ENCODE results near the gene RNF187. TPM values are rescaled to one million over a fixed set of nuclear protein-coding genes. Genes with fewer than 3 reads are reported as not detected.
A peak's percentile ranks its signal among the peaks of the same experiment; 100 is the strongest.

Gene RNF187
- total and polyA plus RNA-seq, 2 donors (not counting 1 experiment from before 2014, with no cell fraction given): 46.1 to 89.5 TPM

DNA sequence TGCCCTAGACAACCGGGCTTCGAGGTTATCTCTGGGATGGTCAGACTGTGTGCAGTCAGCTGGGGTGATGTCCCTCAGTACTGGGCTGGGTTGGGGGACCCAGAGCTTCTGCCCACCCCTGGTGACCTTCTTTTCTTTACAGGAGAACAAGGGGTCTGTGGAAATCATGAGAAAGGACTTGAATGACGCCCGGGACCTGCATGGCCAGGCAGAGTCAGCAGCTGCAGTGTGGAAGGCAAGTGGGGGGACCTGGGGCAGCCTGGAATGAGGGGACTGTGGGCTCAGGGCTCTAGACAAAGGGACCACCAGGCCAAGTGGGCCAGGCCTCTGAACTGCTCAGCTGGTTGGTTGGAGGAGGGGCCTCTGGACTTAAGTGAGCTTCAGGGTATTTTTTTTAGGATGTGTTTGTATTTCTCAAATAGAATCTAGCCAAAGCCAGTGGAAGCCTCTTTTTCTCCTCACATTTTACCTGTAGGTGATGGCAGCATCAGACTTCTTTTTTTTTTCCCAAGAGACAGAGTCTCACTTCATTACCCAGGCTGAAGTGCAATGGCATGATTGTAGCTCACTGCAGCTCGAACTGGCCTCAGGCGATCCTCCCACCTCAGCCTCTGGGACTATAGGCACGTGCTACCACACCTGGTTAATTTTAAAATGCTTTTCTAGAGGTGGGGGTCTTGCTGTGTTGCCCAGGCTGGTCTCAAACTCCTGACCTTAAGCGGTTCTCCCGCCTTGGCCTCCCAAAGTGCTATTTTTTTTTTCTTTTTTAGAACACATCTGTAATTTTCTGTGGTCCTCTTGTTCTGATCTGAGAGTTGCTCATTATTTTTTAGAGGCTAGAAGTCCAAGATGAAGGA lies 1.9 kb downstream of the RNF187 start:
- no peaks in the 10 kb centered on the region for H4K20me1 ChIP-seq (ENCODE audit: control insufficient read depth, extremely low read depth, insufficient read depth, low read length)
- H3K4me2 ChIP-seq (ENCODE audit: extremely low read depth, insufficient read depth, low read length): peak overlapping the region; percentile 87
- TF ChIP-seq EZH2 (IDR thresholded peaks at IDR 0.05; ENCODE audit: low read length, missing control alignments): no peak
- TF ChIP-seq, protein P1, sequence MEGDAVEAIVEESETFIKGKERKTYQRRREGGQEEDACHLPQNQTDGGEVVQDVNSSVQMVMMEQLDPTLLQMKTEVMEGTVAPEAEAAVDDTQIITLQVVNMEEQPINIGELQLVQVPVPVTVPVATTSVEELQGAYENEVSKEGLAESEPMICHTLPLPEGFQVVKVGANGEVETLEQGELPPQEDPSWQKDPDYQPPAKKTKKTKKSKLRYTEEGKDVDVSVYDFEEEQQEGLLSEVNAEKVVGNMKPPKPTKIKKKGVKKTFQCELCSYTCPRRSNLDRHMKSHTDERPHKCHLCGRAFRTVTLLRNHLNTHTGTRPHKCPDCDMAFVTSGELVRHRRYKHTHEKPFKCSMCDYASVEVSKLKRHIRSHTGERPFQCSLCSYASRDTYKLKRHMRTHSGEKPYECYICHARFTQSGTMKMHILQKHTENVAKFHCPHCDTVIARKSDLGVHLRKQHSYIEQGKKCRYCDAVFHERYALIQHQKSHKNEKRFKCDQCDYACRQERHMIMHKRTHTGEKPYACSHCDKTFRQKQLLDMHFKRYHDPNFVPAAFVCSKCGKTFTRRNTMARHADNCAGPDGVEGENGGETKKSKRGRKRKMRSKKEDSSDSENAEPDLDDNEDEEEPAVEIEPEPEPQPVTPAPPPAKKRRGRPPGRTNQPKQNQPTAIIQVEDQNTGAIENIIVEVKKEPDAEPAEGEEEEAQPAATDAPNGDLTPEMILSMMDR (conservative IDR thresholded peaks at IDR 0.05 in 1 of 2, IDR thresholded peaks at IDR 0.05 in 1 of 2; ENCODE audit: low read depth in 1 of 2, low read length in 2 of 2): no peak
- H3K9me3 ChIP-seq (ENCODE audit: control insufficient read depth, insufficient read depth, low read depth, low read length): no peaks in the 10 kb centered on the region
- no peak for DNase-seq (ENCODE audit: low read depth in 2 of 2)
- H3K36me3 ChIP-seq (ENCODE audit: control insufficient read depth, insufficient read depth, low read length): peaks cover 13% of the 10 kb centered on the region
- no peak overlapping the region for H2AFZ ChIP-seq (ENCODE audit: low read length)
- no peaks in the 10 kb centered on the region for H3K27me3 ChIP-seq (ENCODE audit: control insufficient read depth, insufficient read depth, low read length)
- peak overlapping the region in 2 of 4 experiments; percentile 71 to 94 for H3K4me3 ChIP-seq (replicated peaks in 1 of 4; ENCODE audit: control extremely low read depth in 1 of 4, insufficient read depth in 1 of 4, low read depth in 3 of 4, low read length in 4 of 4)
- H3K79me2 ChIP-seq (ENCODE audit: control insufficient read depth, insufficient read depth, low read length): peaks cover 9% of the 10 kb centered on the region
- H3K27ac ChIP-seq (ENCODE audit: insufficient read depth, low read length): no peak overlapping the region
- H3K4me1 ChIP-seq (ENCODE audit: control insufficient read depth, extremely low read depth, insufficient read depth, low read length): peaks cover 2% of the 10 kb centered on the region
- H3K9ac ChIP-seq (ENCODE audit: insufficient read depth, low read length): no peak overlapping the region

DNA sequence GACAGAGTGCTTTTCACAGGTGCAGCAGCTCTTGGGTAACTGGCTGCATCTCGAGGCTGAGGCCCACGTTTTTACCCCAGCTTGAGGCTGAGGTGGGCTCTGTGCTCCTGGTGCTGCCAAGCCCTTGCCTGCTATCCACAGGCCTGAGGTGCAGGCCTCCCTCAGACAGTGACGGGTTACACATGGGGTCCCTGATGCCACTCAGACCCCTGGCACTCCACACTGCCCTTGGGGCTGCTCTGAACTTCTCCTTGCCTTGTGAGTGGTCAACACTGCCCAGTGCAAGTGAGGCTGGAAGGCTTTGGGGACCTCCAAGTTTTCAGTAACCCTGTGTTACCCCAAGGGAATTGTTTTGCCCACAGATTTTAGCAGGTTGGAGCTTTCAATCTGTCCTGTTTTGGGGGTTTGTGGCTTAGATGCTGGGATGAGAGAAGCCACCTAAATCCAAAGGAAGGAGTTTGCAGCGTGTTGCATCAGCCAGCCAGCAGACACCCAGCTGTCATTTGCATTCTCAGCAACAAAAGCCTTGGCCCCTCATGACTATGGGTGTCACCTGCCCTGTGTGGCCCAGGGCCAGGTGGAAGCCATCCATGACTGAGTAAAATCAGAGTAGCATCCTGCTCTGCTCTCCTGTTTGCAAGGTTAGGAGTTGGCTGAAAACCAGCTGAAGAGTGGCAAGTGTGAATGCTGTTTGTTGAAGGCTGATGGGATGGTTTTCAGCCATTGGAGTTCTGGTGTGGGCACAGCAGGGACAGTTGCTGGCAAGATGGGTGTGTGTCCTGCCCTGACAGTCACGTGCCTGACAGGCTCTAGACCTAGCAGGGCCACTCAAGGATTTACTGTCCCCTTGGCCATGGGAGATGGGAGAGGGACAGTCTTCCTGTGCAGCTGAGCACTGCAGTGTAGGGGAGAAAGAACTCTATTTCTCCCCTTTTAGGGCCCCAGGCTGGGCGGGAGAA lies 3.2 kb downstream of the RNF187 start:
- peaks cover 1% of the 10 kb centered on the region for H3K4me1 ChIP-seq (ENCODE audit: control insufficient read depth, extremely low read depth, insufficient read depth, low read length)
- H3K79me2 ChIP-seq (ENCODE audit: control insufficient read depth, insufficient read depth, low read length): peaks cover 9% of the 10 kb centered on the region
- DNase-seq (ENCODE audit: low read depth in 2 of 2): peak in 1 of 2 donors; percentile 74
- H3K27ac ChIP-seq (ENCODE audit: insufficient read depth, low read length): no peak overlapping the region
- H3K27me3 ChIP-seq (ENCODE audit: control insufficient read depth, insufficient read depth, low read length): no peaks in the 10 kb centered on the region
- no peak overlapping the region for H3K4me2 ChIP-seq (ENCODE audit: extremely low read depth, insufficient read depth, low read length)
- no peak for TF ChIP-seq EZH2 (IDR thresholded peaks at IDR 0.05; ENCODE audit: low read length, missing control alignments)
- TF ChIP-seq, protein P1 (conservative IDR thresholded peaks at IDR 0.05 in 1 of 2, IDR thresholded peaks at IDR 0.05 in 1 of 2; ENCODE audit: low read depth in 1 of 2, low read length in 2 of 2): no peak
- H2AFZ ChIP-seq (ENCODE audit: low read length): no peak overlapping the region
- H4K20me1 ChIP-seq (ENCODE audit: control insufficient read depth, extremely low read depth, insufficient read depth, low read length): no peaks in the 10 kb centered on the region
- H3K4me3 ChIP-seq (replicated peaks in 1 of 4; ENCODE audit: control extremely low read depth in 1 of 4, insufficient read depth in 1 of 4, low read depth in 3 of 4, low read length in 4 of 4): no peak overlapping the region
- H3K36me3 ChIP-seq (ENCODE audit: control insufficient read depth, insufficient read depth, low read length): peaks cover 14% of the 10 kb centered on the region
- H3K9me3 ChIP-seq (ENCODE audit: control insufficient read depth, insufficient read depth, low read depth, low read length): no peaks in the 10 kb centered on the region
- H3K9ac ChIP-seq (ENCODE audit: insufficient read depth, low read length): no peak overlapping the region

Data from fibroblast of lung (primary cell).